TTC549 (cell line): ENCODE results near the gene LDLRAD4.
"Not testable (repeated sequence)": the region's sequence is repeated elsewhere in the genome, so short reads cannot be mapped to it uniquely, and the experiment has no call there.

Source experiments
- FAIRE-seq: peaks from 2 replicates; lab custom pipeline; 2012; peaks lifted over from hg19 to GRCh38; lab: Jason Lieb, UNC

Gene LDLRAD4

DNA sequence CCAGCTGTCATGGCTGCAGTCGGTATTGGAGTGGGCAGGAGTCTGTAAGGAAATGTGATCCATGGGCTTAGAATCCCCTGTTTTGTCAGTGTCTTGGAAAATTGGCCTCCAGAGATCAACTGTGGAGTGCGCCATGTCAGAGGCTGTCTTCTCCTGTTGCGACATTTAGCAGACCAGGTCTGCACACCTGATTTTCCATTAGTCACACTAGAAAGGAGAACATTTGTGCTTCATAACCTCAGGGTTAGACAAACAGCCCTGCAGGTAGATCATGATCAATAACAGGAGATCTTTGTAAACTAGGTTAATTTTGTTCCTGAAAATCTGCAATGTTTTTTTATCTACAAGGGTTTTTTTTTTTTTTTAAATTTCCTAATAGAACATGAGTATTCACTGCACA is 28.0 kb downstream of the LDLRAD4 start:
- FAIRE-seq, result no peak

DNA sequence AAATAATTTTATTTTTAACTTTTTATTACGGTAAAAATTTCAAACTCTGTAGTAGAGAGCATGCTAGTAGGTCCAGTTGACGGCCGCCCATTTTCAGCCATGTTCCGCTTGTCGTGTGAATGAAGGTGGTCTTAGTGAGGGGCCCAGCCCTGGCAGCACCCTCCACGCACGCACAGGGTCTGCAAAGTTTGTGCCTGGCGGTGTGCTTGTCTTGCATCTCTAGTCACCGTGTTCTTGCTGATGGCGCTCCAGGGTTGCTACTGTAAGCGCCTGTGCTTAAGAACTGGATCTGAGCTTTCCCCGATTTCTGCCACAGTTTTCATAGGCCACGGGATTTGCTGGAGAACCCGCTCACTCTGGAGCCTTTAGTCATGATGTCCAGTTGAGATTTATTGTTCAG is 28.9 kb downstream of the LDLRAD4 start:
- no peak for FAIRE-seq

DNA sequence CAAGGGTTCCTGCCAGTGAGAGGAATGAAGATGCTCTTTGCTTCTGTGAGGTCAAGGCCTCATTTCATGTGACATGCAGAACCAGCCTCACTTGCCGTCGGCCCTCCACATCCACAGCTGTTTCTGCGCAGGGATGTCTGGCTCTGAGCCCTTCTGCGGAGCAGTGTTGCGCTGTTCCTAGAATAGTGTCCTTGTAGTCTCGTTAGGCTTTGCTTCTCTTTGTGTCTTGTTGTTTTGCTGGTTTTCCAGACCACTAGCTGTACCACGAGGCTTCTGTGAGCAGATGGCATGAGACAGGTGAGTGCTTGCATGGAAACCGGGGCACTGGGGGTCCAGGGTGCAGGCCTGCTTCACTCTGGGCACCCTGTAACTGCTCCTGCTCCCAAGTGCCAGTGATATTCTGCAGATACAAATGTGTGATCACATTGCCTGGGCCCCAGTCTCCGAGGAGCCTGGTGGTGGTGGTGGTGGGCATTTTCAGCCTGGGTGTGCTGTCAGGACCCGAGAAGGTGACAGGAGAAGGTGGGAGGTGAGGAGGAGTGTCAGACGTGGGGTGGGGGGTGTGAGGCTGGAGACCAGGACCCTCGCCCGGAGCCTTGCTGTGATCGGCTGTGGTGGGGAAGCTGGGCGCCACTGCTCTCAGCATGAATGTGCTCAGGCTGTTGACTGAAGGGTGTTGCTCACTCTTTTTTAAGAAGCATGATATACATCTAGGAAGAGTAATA is 34.3 kb downstream of the LDLRAD4 start:
- no peak for FAIRE-seq

DNA sequence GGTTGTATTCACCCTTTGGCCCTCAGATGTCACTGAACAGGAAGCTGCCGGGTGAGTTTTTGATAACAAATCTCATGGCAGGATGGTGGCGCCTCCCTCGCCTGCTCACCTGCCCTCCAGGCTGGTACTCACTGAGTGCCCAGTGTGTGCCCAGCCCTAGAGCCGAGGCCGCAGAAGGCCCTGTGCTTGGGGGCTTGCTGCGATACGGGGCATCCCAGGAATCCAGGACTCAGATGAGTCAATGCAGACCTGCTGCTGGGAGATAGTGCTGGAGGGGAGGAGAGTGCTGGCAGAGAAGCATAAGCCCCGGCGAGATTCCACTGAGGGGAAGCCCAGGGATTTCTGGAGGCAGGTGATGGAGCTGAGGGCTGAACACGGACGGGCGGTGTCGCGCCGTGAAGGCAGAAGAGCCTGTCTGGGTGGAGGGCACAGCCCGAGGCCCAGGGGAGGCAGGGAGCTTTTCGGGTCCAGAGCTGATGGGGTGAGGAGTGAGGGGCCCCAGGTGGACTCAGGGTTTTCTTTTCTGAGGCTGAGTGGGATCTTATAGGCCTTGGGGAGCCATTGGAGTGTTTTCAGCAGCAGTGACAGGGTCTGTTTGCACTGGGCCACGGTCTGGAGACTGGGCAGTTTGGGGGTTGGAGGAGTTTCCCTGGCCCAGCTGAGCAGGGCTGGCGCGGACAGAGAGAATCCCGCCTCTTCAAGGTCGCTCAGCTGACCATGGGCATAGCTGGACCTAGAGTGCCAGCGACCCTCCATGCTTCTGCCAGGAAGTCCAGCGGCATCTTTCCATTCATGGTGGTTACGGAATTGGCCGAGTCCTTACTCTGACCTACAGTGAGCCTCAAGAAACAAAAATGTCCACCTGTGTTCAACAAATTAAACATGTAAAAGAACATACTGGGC is 35.5 kb downstream of the LDLRAD4 start:
- FAIRE-seq, result no peak

DNA sequence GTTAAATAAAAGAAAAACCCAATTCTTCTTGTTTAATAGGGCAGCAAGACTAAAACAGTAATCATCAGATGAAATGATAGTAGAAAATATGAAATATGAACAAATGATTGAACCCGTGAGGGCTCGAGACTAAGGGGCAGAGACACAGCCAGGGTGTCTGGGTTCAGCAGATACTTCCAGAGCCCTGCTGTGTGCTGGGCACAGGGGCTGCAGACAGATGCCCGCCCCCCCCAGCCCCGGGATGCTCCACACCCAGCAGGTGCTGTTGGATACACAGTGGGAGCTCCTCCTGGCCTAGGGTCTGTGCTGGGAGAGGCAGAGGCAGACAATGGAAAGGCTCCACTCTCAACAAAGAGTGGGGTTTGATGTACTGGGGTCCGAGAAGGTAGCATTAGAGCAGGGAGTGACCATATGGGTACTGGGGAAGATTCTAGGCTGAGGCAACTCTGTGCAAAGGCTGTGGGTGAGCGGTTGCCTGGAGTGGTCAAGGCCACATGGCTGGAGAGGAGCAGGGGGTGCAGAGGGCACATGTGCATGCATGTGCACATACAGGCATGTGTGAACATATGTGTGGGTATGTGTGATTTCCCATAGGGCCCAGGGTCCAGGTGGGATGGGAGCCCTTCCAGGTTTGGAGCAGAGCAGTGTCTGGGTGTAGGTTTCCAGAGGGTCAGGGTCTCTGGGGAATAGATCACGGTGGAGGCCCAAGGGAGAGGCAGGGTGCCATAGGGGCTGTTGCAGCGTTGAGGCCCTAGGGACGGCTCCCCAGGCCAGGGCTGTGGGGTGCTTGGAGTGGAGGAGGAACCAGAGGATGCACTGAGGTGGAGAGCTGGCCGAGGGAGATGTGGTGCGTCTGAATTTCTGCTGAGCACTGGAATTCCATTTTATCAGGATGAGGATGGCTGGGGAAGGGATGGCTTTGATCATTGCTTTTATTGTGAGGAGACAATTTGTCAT is 36.7 kb downstream of the LDLRAD4 start:
- no peak for FAIRE-seq

DNA sequence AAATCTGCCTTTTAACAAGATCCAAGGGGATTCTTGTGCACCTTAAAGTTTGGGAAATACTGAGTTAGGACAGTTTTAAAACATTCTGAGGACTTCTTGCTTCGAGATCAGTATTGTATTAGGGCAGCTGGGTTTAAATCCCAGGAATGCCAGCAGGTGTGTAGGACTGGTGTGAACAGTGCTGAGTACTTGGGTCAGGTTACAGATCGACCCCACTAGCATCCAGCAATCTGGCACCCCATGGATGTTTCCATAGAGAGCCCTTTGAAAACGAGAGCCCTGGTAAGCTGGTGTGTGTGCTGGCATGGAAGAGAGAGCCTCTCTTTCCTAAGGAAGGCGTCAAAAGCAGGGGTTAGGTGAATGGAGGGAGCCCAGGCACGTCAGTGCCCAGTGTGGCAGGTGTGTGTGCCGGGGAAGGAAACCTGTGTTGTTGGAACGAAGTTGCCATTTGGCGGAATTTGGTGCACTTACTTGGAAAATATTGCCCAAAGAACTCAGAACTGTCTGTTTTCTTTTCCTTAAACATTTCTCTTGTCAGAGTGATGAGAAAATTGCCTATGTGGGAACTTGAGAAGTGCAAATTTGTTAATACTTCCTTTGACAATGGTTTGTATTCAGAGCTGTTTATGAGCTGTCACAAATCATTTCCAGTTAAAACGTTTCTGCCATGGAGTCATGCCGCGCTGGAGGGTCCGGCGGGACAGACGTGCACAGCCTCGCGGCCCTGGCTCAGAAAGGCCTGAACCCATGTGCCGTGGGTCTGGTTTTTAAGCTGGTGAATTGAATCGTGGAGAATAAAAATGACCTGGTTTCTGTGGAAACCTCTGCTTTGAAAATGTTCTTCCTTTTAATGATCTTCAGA is 38.1 kb downstream of the LDLRAD4 start:
- no peak for FAIRE-seq

DNA sequence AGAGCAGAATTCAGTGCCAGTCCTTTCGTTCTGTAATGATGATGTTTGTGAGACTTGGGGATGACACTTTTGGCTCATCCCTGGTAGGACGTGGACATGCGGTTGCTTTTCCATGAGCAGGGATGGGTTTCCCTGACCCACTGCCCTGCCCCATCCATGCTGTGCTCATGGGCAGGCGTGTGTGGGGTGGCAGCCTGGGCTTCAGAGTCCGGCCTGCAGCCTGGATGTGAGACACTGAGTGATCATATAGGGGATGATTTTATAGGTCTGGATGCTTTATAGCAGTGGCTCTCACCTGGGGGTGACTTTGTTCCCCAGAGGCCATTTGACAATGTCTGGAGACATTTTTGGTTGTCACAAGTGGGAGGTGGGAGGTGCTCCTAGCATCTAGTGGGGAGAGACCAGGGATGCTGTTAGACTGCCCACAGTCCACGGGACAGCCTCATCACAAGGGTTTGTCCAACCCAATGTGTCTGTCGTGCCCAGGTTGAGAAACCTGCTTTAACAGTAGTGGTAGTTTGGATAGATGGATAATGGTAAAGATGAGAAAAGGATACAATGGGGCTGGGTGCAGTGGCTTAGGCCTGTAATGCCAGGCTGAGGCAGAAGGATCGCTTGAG is 38.9 kb downstream of the LDLRAD4 start:
- FAIRE-seq, result no peak

DNA sequence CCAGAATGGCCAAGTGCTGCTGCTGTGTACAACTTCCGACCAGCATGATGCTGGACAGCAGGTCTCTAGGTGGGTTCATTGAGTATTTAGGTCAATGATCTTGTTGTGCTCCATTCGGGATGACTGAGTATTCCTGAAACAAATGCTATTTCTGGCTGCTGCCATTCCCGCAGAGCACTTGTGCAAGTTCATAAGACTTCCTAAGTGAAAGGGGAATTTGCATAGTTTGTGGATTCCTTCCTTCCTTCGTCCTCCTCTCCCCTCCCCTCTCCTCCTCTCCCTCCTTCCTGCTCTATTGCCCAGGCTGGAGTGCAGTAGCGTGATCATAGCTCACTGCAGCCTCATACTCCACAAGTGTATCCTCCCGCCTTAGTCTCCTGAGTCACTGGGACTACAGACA is 40.4 kb downstream of the LDLRAD4 start:
- FAIRE-seq, result no peak

DNA sequence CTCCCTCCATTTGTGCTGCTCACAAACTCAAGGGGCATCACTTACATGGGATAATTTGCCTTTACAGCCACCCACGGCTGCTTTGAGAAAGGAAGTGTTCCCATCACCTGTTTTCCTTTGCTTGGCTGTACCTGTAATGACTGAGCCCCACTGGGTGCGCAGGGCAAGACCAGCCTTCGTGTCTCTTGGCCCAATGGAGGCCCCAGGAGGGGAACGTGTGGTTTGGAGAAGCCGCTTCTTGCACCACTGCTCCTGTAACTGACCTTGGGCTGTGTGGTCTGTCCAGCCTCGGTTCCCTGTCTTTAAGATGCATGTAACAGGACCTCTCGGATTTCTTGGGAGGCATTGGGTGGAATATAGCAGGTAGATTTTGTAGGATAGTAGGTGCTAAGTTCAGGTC is 41.1 kb downstream of the LDLRAD4 start:
- no peak for FAIRE-seq

DNA sequence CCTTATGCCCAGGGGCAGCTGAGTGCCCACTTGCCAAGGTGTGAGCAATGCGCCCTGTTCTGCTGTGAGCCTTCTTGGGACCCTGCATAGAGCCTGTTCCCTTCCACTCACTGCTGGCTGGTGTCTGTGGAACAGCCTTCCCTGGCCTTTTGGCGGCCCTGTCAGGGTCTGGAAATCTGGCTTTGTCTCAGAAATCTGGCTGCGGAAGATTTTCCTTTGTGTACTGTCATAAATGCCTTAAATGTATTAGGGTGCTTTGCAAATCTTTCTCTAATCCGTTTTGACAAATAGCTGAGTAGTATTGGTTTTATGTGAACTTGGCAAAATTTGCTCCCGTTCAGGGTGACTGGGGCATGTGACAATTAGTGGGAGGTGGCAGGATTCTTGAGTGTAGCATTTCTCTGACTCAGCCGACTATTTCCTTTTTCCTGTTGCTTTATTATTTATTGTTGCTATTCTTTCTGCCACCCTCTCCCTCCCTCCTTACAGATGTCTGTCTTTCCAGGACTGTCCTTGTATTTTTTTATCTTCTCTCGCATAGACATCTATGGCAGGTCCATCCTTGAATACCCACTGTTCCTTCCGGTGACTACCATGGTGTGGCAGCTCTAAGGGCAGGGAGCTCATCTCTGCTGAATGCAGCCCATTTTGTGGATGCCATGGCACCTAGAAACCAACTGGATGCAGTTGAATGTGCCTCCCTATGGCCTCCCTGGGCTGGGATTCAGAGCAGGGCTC is 41.8 kb downstream of the LDLRAD4 start:
- FAIRE-seq, result no peak

DNA sequence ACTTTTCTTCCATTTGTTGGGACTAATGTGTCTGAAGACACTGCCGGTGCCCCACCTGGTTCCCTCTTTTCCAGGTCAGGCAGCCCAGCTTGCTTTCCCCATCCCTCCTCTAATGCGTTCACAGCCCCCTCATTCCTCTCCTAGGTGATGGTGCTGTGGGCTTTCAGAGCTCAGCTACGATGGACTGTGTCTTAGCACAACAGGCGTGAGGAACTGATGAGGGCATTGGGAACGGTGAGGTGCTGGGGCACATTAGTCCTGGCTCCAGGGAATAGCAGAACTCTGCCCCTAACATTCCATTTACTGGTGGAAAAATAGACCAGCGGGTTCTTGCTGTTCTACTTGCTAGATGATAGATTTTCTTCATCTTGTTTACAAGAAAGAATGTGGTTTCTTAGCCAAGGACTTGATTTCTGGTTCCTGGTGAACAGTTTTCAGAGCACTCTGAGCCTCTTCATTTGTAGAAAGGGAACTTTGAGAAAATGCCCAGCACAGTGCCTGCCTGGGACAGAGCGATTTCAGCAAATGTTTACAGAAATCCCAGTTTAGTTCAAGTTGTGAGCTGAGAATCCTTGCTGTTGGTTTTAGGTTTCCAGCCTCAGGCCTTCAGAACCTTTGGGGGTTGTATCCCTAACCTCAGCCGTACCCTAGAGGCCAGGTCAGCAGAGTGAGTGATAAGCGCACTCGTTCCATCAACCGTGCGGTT is 42.5 kb downstream of the LDLRAD4 start:
- no peak for FAIRE-seq

DNA sequence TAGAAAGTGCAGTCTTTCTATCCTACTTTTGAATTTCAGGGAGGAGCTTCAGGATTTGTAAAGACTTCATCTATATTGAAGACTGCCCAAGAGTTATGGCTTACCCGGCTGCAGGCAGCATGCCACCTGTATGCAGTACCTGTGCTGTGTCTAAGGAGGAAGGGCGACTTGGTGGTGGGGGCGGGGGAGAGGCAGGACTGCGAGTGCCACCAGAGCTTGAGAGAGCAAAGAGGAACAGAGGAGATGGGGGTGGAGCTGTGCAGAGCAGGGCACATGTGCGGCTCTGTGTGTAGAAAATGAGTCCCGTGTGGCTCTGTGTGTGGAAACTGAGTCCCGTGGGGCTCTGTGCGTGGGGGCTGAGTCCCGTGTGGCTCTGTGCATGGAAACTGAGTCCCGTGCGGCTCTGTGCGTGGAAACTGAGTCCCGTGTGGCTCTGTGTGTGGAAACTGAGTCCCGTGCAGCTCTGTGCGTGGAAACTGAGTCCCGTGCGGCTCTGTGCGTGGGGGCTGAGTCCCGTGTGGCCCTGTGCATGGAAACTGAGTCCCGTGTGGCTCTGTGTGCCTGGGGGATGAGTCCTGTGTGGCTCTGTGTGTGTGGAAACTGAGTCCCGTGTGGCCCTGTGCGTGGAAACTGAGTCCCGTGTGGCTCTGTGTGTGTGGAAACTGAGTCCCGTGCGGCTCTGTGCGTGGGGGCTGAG is 43.2 kb downstream of the LDLRAD4 start:
- FAIRE-seq, result no peak

DNA sequence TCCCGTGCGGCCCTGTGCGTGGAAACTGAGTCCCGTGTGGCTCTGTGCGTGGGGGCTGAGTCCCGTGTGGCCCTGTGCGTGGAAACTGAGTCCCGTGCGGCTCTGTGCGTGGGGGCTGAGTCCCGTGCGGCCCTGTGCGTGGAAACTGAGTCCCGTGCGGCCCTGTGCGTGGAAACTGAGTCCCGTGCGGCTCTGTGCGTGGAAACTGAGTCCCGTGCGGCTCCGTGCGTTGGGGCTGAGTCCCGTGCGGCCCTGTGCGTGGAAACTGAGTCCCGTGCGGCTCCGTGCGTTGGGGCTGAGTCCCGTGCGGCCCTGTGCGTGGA is 43.8 kb downstream of the LDLRAD4 start:
- FAIRE-seq, result not testable (repeated sequence)

DNA sequence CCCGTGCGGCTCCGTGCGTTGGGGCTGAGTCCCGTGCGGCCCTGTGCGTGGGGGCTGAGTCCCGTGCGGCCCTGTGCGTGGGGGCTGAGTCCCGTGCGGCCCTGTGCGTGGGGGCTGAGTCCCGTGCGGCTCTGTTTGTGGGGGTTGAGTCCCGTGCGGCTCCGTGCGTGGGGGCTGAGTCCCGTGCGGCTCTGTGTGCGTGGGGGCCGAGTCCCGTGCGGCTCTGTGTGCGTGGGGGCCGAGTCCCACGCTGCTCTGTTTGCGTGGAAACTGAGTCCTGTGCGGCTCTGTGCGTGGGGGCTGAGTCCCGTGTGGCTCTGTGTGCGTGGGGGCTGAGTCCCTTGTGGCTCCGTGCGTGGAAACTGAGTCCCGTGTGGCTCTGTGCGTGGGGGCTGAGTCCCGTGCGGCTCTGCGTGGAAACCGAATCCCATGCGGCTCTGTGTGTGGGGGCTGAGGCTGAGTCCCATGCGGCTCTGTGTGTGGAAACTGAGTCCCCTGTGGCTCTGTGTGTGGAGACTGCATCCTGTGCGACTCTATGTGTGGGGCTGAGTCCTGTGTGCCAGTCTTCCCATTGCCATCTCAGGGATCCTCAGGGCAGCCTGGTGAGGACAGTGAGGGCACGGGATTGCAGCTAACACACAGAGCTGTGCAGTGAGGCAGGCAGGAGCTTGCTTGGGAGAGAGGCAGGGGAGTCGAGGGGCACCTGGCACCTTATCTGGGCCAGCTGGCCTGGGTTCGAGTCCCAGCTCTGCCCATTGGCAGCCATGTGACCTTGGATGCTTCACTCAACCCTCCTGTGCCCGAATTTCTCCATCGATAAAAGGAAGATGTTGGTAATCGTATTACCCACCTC is 44.5 kb downstream of the LDLRAD4 start:
- FAIRE-seq, result no peak

DNA sequence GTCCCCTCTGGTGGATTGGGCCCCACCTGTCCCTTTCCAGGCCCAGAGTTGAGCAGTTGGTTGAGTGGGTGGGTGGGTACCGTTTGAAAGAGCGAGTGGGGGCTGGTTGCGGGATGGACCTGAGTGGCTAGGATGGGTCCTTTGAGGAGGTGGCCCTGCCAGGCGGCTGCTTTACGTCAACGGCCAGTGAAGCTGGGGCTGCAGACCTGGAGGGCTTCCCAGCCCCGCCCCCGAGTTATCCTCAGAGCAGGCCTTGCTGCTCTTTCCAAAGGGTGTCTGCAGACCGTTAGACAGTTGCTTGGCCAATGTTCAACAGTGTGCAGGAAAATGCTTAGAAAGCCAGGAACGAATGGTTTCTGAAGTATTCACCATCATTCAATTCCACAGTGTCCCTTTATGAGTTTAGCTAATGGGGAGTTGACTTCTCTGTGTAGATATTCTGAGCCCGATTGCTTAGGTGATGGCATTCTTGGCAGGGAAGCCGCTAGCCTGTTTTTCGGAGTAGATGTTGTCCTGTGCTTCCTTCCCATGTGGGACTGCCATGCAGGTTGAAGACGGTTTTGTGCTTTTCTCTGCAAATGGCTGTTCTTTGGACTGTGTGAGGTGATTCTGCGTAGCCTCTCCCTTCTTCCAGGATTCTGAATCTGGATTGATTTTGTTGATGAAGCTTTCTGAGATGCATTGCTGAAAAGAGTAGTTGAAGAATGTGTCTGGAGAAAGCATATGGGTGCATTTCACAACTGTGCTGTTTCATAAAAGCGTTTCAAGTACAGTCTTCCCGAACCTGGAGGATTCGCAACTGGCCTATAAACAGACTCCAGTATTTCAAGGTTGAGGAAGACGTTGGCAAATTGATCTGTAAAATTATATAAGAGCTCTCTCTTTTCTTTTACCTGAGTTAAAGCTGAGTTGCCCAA is 45.8 kb downstream of the LDLRAD4 start:
- FAIRE-seq, result no peak

DNA sequence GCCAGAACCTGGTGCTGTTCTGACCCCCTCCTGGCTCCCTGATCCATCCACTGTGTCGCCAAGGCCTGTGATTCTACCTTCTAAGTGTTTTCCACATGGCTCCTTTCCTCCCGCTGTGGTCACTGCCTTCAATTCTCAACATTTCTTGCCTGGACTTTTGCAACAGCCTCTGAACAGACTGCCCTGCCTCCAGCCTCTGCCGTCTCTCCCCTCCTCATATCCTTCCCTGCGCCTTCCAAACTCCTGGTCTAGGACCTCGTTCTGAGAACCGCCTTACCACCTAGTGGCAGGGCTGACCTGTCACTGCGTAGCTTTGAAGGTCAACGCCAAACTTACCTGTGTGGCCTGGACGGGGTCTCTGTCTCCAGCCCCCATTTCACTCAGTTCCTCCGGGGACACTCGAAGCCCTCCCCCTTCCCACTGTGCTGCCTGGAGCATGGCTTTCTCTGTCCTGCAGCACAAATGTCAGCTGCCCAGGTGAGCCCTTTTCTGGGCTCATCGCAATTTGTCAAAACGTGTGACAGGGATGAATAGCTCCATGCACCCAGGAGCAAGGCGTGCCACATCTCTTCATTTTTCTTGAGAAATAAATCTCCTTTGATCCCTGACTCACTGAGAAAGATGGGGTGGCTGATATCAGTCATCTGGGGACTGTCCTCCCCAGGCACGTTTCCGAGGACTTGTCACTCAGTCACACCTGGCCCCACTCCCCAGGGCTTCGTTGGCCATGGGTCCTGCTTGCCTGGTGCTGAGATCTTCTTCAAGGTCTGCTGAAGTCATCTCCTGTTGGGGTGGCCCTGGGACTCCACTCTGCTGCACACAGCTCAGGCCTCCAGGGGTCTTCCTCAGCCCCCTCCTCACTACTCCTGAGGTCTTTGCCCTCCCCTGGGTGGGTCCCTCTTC is 46.7 kb downstream of the LDLRAD4 start:
- FAIRE-seq, result no peak
